HG02840 (cell line): Measurements from ENCODE around the gene HMCN1.

Experiments used
- ATAC-seq: cut with Tn5 transposase; IDR thresholded peaks from one replicate; pipeline ENCODE4 v1.9.1; 2021; ENCODE audit warnings: mild to moderate bottlenecking, moderate library complexity, moderate number of reproducible peaks; ENCODE audit not compliant: unreplicated experiment, low FRiP score

Gene HMCN1

GRCh38 chr1:186213225-186213607 is 479.0 kb downstream of the HMCN1 start:
- ATAC-seq = no peak

- ATAC-seq = no peak
Observed at GRCh38 chr1:186214791-186215190, 480.6 kb downstream of the HMCN1 start.

GRCh38 chr1:186215636-186216035 is 481.4 kb downstream of the HMCN1 start:
- no peak for ATAC-seq

GRCh38 chr1:186218654-186219352 is 484.6 kb downstream of the HMCN1 start:
- no peak for ATAC-seq

GRCh38 chr1:186220067-186220466 is 485.9 kb downstream of the HMCN1 start:
- no peak for ATAC-seq

GRCh38 chr1:186220911-186221310 is 486.7 kb downstream of the HMCN1 start:
- ATAC-seq = no peak

- ATAC-seq = no peak
Observed at GRCh38 chr1:186225096-186225495, 490.9 kb downstream of the HMCN1 start.

- ATAC-seq = no peak
Observed at GRCh38 chr1:186228749-186229148, 494.6 kb downstream of the HMCN1 start.

- ATAC-seq = no peak
Observed at GRCh38 chr1:186231861-186232436, 497.8 kb downstream of the HMCN1 start.

- ATAC-seq = no peak
Observed at GRCh38 chr1:186234976-186235686, 500.9 kb downstream of the HMCN1 start.

GRCh38 chr1:186235696-186236095 is 501.5 kb downstream of the HMCN1 start:
- no peak for ATAC-seq

- no peak for ATAC-seq
Observed at GRCh38 chr1:186236921-186237320, 502.7 kb downstream of the HMCN1 start.

GRCh38 chr1:186239171-186239570 is 505.0 kb downstream of the HMCN1 start:
- no peak for ATAC-seq

- ATAC-seq = no peak
Observed at GRCh38 chr1:186240436-186240835, 506.2 kb downstream of the HMCN1 start.
